HG03565 (cell line): ENCODE results near the gene IQUB.
"Not testable (repeated sequence)": the region's sequence is repeated elsewhere in the genome, so short reads cannot be mapped to it uniquely, and the experiment has no call there.

Experiments
- ATAC-seq: cut with Tn5 transposase; IDR thresholded peaks from one replicate; pipeline ENCODE4 v1.9.1; 2021; ENCODE audit warnings: mild to moderate bottlenecking, moderate library complexity; ENCODE audit not compliant: unreplicated experiment

IQUB gene

DNA sequence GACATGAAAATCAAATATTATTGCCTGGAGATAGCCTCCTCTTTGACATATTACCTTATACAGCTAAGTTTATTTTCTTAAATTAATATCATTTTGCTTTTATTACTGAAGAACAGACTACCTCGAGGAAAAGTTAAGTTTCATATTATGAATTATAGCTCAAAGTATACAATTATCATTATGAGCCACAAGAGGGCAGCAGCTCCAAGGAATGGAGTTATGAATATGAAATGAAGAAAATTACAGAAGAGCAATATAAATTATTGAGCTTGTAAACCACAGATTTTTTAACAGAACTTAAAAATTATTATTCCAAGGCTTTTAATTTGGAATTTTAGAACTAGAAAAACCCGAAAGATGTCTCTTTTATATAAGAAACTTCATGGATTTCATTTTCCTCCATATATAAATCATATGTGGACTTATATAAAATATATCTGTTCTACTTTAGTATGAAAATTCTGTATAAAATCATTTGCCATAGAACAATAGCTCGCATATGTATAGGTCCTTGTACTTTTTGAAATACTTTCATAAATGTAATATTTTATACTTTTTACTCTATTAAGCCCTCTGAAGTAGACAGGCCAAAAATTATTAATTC lies 40.1 kb downstream of the IQUB start:
- peak; percentile 62 for ATAC-seq

GRCh38 chr7:123492485-123492884 lies 41.9 kb downstream of the IQUB start:
- peak; percentile 83 for ATAC-seq

DNA sequence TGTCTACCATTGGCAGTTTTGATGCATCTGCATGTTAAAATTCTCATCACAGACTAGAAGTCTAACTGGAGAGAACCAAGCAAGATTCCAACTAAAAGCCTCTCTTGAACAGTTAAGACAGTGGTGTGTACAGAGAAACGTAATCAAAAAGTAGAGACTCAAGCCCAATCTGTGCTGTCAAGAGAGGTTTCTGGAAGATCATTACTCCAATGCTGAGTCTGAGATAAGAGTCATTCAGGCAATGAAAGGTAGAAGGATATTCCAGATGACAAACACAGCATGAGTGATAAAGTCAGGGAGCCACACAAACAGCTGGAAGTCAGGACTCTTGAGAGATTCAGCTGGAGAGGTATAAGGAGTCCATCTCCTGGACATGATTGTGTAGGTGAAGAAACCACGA lies 48.7 kb downstream of the IQUB start:
- ATAC-seq, result no peak

- no peak for ATAC-seq
These were observed 49.2 kb downstream of the IQUB start for GRCh38 chr7:123485187-123485586.

DNA sequence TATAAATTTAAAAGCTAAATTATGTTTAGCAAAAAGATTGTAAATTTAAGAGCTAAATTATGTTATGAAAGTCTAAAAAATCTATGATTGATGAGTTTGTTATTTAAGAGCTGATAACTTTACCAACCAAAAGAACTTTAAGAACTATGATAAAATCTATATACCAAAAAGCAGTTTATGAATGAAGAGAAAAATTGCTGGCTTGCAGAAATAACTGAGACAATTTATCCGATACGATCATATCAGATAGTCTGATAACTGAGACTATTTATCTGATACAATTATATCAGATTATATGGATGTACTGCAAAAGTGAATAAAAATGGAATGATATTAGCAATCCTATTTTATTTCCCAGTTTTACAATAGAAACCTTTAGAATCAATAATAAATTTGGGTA lies 50.2 kb downstream of the IQUB start:
- ATAC-seq, result no peak

DNA sequence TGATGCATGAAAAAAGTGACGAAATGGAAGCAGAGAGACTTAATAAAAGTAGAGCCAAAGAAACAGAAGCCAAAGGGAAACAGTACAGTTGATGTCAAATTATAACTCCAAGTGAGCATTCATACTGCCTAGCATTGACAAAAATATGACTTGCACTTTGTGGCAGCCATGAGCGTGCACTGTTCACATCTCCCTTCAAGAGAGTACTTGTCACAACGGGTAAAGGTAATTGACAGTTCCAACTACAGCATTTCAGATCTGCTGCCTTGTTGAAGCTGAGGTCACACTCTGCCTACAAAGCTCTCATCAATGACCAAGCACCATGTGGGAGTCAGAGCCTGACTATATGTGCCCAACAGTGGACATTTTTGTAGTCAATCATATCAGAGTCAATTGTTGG lies 54.3 kb downstream of the IQUB start:
- ATAC-seq, result no peak

DNA sequence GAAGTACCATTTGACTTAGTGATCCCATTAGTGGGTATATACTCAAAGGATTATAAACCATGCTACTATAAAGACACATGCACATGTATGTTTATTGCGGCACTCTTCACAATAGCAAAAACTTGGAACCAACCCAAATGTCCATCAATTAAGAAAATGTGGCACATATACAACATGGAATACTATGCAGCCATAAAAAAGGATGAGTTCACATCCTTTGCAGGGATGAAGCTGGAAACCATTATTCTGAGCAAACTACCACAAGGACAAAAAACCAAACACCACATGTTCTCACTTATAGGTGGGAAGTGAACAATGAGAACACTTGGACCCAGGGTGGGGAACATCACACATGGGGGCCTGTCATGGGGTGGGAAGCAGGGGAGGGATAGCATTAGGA lies 56.3 kb downstream of the IQUB start:
- not testable (repeated sequence) for ATAC-seq

DNA sequence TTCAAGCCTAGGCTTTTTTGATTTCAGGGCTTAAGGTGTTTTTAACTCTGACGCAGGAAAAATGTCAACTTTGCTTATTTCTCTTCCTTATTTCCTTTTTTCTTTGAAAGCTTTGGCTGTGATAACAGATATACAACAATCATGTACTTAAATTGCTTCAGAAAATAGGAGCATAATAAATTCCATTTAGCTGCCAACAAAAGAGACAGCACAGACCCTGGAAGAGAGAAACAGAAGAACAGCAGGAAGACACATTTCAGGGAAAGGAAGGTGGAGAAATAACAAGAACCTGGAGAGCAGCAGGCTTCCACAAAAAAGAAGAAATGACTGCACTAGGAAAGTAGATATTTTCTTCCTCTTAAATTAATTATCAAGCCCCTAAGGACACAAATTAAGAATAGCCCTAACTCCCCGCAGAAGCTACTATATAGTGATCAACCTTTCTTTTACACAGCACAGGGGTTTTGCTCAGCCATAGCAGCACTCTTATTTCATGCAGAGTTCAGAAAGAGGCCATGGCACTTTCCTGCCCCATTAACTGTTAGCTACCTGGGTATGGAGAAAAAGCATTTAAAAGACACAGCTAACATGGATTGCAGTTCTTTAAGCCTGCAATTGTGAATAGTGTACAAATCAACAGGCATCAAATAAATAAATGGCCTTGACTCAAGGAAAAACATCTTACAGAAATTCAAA lies 61.5 kb downstream of the IQUB start:
- no peak for ATAC-seq

GRCh38 chr7:123472327-123472726 lies 62.1 kb downstream of the IQUB start:
- ATAC-seq, result no peak

DNA sequence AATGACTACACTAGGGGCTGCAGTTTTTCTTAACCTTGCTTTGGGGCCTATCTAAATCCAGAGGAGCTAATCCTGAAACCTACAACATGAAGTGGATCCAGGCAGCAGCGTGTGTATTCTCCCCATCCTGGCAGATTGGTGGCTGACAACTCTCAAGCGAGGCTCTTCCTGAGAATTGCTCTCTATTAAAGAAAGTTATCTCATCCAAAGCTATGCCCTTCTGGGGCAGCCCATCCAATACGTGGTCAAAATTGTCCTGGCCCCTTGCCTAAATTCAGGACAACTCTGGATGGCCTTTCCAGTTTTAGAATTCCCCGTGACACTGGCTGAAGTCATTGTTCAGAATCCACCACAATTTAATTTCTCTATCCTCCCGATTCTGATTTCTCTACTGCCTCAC lies 66.1 kb downstream of the IQUB start:
- ATAC-seq, result no peak

GRCh38 chr7:123463890-123464289 lies 70.5 kb downstream of the IQUB start:
- ATAC-seq, result no peak

DNA sequence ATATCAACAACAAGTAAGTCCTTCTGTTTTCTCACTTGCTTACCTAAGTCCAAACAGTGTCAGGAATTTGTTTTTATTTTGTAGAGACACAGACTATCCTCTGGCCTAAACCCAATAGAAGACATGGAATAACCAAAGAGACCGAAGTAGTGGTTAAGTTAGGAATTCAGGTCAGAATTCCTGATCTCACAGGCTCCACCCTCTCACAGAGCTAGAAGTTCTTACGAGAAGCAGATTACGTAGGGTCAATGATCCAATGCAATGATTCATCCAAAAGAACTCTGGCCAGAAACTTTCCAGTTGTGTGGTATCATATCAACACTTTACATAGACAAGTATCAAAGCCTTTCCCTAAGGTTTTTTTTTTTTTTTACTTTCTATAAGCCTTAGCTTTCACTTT lies 73.8 kb downstream of the IQUB start:
- no peak for ATAC-seq

DNA sequence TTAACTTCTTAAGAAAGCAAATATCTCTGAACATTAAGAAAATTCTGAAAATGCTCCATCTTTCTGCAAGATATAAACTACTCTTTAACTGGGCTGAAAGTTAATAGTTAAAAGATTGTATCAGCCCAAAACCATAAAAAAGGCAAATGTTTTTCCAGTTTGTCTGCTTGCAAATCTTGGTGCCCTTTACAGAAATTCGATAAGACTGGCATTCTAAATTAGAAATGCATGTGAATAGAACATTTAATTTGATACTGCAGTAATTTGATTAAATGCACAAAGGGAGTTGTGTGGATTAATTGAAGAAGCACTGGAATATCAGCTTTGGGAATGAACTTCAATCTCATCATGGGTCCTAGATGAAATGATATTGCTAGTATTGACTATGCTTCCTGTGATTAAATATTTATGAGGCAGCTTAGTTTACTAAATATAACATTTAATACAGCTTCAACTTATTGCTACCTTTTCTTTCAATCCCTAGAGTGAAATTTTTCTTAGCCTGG lies 78.4 kb downstream of the IQUB start:
- ATAC-seq, result no peak

GRCh38 chr7:123440101-123440548 lies 94.3 kb downstream of the IQUB start:
- no peak for ATAC-seq

- no peak for ATAC-seq
These were observed 95.2 kb downstream of the IQUB start for GRCh38 chr7:123439191-123439590.

GRCh38 chr7:123437447-123437995 lies 96.9 kb downstream of the IQUB start:
- no peak for ATAC-seq

DNA sequence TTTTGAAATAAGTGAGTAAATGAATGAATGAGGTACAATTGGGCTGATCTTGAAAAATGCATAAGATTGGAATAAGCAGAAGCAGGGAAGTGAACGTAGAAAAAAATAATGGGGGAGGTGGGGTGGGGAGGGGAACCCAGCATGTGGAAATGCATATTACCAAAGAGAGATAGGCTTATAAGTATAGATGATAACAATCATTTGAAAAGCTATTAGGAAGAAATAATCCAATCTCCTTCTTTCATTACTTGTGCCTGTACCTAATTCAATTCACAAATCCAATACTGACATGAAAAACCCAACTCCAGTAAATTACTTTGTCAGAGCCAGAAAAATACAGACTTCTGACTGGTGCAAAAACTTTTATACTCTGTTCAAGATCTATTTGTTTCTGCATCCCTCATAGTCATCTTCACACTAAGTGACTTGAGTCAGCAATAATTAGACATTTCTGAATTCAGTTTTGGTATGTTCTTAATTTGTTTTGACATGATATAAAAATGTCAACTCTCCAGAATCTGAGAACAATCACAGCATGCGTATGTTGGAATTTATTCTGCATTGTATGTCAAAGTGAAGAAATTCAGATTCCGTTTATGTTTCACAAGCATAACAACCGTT lies 99.2 kb downstream of the IQUB start:
- ATAC-seq, result no peak

GRCh38 chr7:123433665-123434064 lies 100.7 kb downstream of the IQUB start:
- ATAC-seq, result no peak

DNA sequence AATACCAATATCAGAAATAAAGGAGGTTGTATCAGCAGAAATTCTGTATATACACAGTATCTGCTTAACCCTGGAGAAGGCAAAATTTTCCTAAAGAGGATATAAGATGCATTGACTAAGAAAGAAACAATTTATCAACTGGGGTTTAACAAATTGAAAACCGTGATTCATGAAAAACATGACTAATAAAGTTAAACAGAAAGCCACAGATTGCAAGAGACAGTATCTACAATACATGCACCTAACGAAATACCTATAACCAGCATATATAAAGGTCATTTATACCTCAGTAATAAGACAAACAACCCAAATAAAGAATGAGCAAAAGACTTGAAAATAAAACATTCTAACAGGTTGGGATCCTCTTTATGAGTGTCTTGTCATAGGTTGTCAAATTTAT lies 101.8 kb downstream of the IQUB start:
- ATAC-seq, result no peak

DNA sequence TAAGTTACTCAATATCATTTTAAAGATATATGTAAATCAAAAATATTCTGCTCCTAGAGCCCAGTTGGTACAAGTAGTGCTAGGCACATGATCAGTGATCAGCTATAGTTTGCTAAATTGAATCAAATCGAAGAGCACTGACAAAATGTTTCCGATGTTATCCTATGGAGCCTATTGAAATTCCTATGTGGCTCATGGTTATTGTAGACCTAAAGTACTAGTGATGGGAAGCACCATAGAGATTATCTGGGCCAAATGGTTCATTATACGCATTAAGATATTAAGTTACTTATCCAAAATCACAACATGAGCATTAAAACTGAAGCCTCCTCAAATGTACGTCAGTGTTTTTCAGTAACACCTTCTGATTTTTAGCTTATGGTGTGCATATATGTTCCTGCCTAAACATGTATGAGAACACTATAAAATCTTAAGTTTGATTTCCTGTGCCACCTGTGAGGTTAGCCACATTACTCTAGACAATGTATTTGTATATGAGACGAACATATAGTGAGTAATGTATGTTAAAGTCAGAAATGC lies 103.2 kb downstream of the IQUB start:
- ATAC-seq, result no peak

GRCh38 chr7:123425246-123425645 lies 109.1 kb downstream of the IQUB start:
- no peak for ATAC-seq

GRCh38 chr7:123424463-123424862 lies 109.9 kb downstream of the IQUB start:
- ATAC-seq, result no peak
